NT2/D1 (cell line): ENCODE results near the gene IQSEC1.

ENCODE experiments used
- SUZ12 ChIP-seq: IDR thresholded peaks from 2 replicates; pipeline ENCODE4 v1.6.1; 2011; ENCODE audit not compliant: insufficient read length, insufficient read depth; ENCODE audit errors: extremely low read depth
- YY1 ChIP-seq: IDR thresholded peaks from 2 replicates; pipeline ENCODE4 v1.6.1; 2011; ENCODE audit not compliant: insufficient read length, insufficient read depth

DNA sequence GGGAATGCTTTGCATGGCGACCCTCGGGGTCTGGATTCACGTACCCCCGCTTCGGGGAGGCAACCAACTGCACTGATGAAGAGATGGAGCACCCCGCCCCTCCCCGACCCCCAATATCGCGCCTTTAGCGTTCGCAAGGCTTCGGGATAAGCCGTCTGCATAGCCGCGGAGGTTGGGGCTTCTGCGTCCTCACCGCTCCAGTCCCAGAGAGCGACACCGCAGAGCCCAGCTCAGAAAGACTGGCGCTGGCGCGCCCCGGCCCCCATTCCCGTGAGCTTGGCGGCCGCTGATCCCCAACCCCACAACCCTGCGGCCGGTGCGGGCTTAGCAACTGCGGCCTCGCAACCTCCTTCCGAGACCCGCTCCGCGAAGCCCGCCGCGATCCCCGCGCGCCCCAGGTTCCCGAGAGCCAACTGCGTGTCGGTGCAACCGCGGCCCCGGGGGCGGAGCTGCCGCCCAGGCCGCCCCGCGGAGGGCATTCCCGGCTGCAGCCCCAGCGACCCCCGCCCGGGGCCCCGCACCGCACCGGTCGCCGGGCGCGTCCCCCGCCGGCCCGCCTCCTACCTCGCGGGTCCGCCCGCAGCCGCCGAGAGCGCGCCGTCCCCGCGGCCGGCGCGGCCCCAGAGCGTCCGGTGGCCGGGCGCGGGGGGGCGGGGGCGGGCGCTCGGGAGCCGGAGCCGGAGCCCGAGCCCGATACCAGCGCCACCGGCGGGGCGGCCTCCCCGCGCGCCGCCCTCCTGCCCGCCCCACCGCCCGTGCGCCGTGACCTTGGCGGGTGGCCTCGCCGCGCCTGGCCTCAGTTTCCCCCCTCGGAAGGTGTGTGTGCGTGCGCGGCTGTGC is 79.5 kb downstream of the IQSEC1 start:
- TF ChIP-seq SUZ12 (no peak), YY1 (no peak)
